ENCODE results near the gene CD86.

DNA sequence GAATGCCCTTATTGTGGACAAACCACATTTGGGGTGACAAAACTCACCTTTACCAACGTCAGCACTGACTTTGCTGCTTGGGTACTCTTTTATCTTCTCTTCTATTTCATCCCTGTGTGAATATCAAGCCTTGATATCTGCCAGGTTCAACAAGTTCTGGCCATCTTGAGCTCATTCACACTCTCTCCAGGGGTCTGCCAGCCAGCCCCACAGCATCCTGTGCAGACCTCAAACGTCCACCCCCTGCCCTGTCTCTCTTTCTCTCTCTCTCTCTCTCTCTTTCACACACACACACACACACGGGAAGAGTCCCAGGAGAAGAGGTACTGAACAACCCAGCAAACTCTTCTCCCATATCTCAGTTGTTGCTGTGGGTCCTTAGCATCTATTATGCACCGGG is 43.8 kb upstream of the CD86 start:
- TF ChIP-seq POLR2AphosphoS5 (IDR thresholded peaks at IDR 0.05) (no peak), POLR2A (IDR thresholded peaks at IDR 0.05) (no peak), EP300 (IDR thresholded peaks at IDR 0.05) (no peak)
- TF ChIP-seq, protein P1, sequence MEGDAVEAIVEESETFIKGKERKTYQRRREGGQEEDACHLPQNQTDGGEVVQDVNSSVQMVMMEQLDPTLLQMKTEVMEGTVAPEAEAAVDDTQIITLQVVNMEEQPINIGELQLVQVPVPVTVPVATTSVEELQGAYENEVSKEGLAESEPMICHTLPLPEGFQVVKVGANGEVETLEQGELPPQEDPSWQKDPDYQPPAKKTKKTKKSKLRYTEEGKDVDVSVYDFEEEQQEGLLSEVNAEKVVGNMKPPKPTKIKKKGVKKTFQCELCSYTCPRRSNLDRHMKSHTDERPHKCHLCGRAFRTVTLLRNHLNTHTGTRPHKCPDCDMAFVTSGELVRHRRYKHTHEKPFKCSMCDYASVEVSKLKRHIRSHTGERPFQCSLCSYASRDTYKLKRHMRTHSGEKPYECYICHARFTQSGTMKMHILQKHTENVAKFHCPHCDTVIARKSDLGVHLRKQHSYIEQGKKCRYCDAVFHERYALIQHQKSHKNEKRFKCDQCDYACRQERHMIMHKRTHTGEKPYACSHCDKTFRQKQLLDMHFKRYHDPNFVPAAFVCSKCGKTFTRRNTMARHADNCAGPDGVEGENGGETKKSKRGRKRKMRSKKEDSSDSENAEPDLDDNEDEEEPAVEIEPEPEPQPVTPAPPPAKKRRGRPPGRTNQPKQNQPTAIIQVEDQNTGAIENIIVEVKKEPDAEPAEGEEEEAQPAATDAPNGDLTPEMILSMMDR (IDR thresholded peaks at IDR 0.05) = no peak

All from sigmoid colon (tissue), 4 donors.